ENCODE measurements around the gene GIMAP5.
"Not testable (repeated sequence)": the region's sequence is repeated elsewhere in the genome, so short reads cannot be mapped to it uniquely, and the experiment has no call there.

Gene GIMAP5

GRCh38 chr7:150735596-150736358 is 1.4 kb upstream of the GIMAP5 start:
- DNase-seq, result peak; percentile 43

GRCh38 chr7:150736864-150737263 is 354 bp upstream of the GIMAP5 start:
- no peak for DNase-seq

GRCh38 chr7:150738092-150738491 is 874 bp downstream of the GIMAP5 start:
- DNase-seq, result no peak

GRCh38 chr7:150738591-150739001 is 1.4 kb downstream of the GIMAP5 start:
- DNase-seq, result no peak

- DNase-seq, result peak; percentile 44
Measured at GRCh38 chr7:150739033-150739432, 1.8 kb downstream of the GIMAP5 start.

- no peak for DNase-seq
Measured at GRCh38 chr7:150740053-150740452, 2.8 kb downstream of the GIMAP5 start.

GRCh38 chr7:150742286-150742968 is 5.2 kb downstream of the GIMAP5 start:
- DNase-seq, result no peak

- DNase-seq, result no peak
Measured at GRCh38 chr7:150744041-150744656, 6.9 kb downstream of the GIMAP5 start.

GRCh38 chr7:150745086-150745485 is 7.9 kb downstream of the GIMAP5 start:
- no peak for DNase-seq

GRCh38 chr7:150745876-150746275 is 8.7 kb downstream of the GIMAP5 start:
- no peak for DNase-seq

- no peak for DNase-seq
Measured at GRCh38 chr7:150746921-150747320, 9.7 kb downstream of the GIMAP5 start.

GRCh38 chr7:150748376-150748775 is 11.2 kb downstream of the GIMAP5 start:
- DNase-seq, result peak; percentile 25

- DNase-seq, result no peak
Measured at GRCh38 chr7:150751702-150752101, 14.5 kb downstream of the GIMAP5 start.

GRCh38 chr7:150753239-150753638 is 16.0 kb downstream of the GIMAP5 start:
- DNase-seq, result no peak

GRCh38 chr7:150753826-150754603 is 16.8 kb downstream of the GIMAP5 start:
- peak; percentile 45 for DNase-seq

GRCh38 chr7:150754951-150755350 is 17.7 kb downstream of the GIMAP5 start:
- DNase-seq, result no peak

GRCh38 chr7:150755473-150756099 is 18.4 kb downstream of the GIMAP5 start:
- no peak for DNase-seq

- DNase-seq, result no peak
Measured at GRCh38 chr7:150756166-150756565, 18.9 kb downstream of the GIMAP5 start.

- peak; percentile 67 for DNase-seq
Measured at GRCh38 chr7:150756858-150757257, 19.6 kb downstream of the GIMAP5 start.

GRCh38 chr7:150759479-150759878 is 22.3 kb downstream of the GIMAP5 start:
- DNase-seq, result no peak

- peak; percentile 37 for DNase-seq
Measured at GRCh38 chr7:150766334-150766709, 29.1 kb downstream of the GIMAP5 start.

- DNase-seq, result no peak
Measured at GRCh38 chr7:150769768-150770167, 32.5 kb downstream of the GIMAP5 start.

GRCh38 chr7:150774131-150774530 is 36.9 kb downstream of the GIMAP5 start:
- not testable (repeated sequence) for DNase-seq

Measured in DMS53 (cell line).